ENCODE data around the gene LTA4H. TPM values are rescaled to one million over a fixed set of nuclear protein-coding genes. Genes with fewer than 3 reads are reported as not detected.

Gene LTA4H
- total RNA-seq, result 10 to 100 TPM; 41.2 to 57.6 TPM

- TF ChIP-seq CTCF (IDR thresholded peaks at IDR 0.05) (peak in 1 of 7 experiments; percentile 39), POLR2A (IDR thresholded peaks at IDR 0.05) (peak; percentile 67 to 95 (median 92))
- Histone ChIP-seq H3K4me3 (peak within 1 kb of the TSS; percentile 84 to 97), H3K9me3 (no peaks in the 10 kb centered on the region), H3K36me3 (replicated peaks in 1 of 2; ENCODE audit: insufficient read depth in 1 of 2, low read depth in 2 of 2) (no peaks in the 10 kb centered on the region), H3K27me3 (no peaks in the 10 kb centered on the region), H3K27ac (peak within 1 kb of the TSS; percentile 68 to 87 (median 74)), H3K4me1 (peaks cover 23% of the 10 kb centered on the region)
- 0% methylated on average over 53 to 55 of the region's 55 CpGs for WGBS, 2 donors
- intact Hi-C loops (cut with DNase I), result no loop called here
- ATAC-seq, result peak; percentile 96
- peak; percentile 97 to 99 (median 98) for DNase-seq
Observed at GRCh38 chr12:96035283-96036236, at the start of gene LTA4H. Gene LTA4H (minus strand): TSS chr12:96035587. CDS start chr12:96035519, 68 bp downstream.

- intact Hi-C loops (cut with DNase I), result no loop called here
- H3K4me1 ChIP-seq, result no peaks in the 10 kb centered on the region
- no peaks in the 10 kb centered on the region for H3K27me3 ChIP-seq
- ATAC-seq (no peak), DNase-seq (no peak)
- H3K27ac ChIP-seq, result no peak overlapping the region
- TF ChIP-seq CTCF (IDR thresholded peaks at IDR 0.05), result no peak
- no peak for TF ChIP-seq POLR2A (IDR thresholded peaks at IDR 0.05)
- H3K9me3 ChIP-seq, result peaks cover 0 to under 1% (median 0%) of the 10 kb centered on the region in 3 donors
- no peak overlapping the region for H3K4me3 ChIP-seq
- no peaks in the 10 kb centered on the region for H3K36me3 ChIP-seq (replicated peaks in 1 of 2; ENCODE audit: insufficient read depth in 1 of 2, low read depth in 2 of 2)
- 93% methylated on average over 2 of the region's 2 CpGs for WGBS, 2 donors
Observed at GRCh38 chr12:96084624-96085023, 49.2 kb upstream of the LTA4H start.

DNA sequence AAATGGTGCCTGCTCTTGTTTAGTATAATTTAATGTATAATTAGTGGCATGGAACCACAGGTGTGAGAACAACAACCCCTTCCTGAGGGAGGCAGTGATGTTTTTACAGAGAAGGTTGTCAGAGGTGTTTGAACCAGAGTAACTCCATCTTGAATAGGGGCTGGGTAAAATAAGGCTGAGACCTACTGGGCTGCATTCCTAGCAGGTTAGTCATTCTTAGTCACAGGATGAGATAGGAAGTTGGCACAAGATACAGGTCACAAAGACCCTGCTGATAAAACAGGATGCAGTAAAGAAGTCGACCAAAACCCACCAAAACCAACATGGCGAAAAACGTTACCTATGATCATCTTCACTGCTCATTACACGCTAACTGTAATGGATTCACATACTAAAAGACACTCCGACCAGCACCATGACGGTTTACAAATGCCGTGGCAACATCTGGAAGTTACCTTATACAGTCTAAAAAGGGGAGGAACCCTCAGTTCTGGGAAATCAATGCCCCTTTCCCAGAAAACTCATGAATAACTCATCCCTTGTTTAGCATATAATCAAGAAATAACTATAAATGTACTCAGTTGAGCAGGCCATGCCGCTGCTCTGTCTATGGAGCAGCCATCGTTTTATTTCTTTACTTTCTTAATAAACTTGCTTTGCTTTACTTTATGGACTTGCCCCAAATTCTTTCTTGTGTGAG lies 47.8 kb upstream of the LTA4H start:
- no peak for ATAC-seq
- Histone ChIP-seq H3K36me3 (replicated peaks in 1 of 2; ENCODE audit: insufficient read depth in 1 of 2, low read depth in 2 of 2) (no peaks in the 10 kb centered on the region), H3K9me3 (no peaks in the 10 kb centered on the region), H3K4me3 (no peak overlapping the region), H3K27ac (no peak overlapping the region), H3K27me3 (no peaks in the 10 kb centered on the region), H3K4me1 (no peaks in the 10 kb centered on the region)
- intact Hi-C loops (cut with DNase I), result no loop called here
- DNase-seq, result no peak
- TF ChIP-seq CTCF (IDR thresholded peaks at IDR 0.05), result no peak
- no peak for TF ChIP-seq POLR2A (IDR thresholded peaks at IDR 0.05)
- WGBS, 2 donors, result 84 to 88% methylated on average over 9 of the region's 9 CpGs

- Histone ChIP-seq H3K27me3 (no peaks in the 10 kb centered on the region), H3K27ac (no peak overlapping the region), H3K36me3 (replicated peaks in 1 of 2; ENCODE audit: insufficient read depth in 1 of 2, low read depth in 2 of 2) (no peaks in the 10 kb centered on the region), H3K9me3 (no peaks in the 10 kb centered on the region), H3K4me1 (no peaks in the 10 kb centered on the region), H3K4me3 (no peak overlapping the region)
- ATAC-seq, result no peak
- TF ChIP-seq CTCF (IDR thresholded peaks at IDR 0.05) (no peak), POLR2A (IDR thresholded peaks at IDR 0.05) (no peak)
- intact Hi-C loops (cut with DNase I), result no loop called here
- DNase-seq, result no peak
- WGBS, 2 donors, result 55 to 61% methylated on average over 3 of the region's 3 CpGs
Observed at GRCh38 chr12:96081596-96081995, 46.2 kb upstream of the LTA4H start.
